ENCODE results near the gene MAP1B.

MAP1B gene

GRCh38 chr5:72101828-72102227, 5.4 kb upstream of the MAP1B start:
- no peak for DNase-seq

- DNase-seq = no peak
These were observed 501 bp upstream of the MAP1B start for GRCh38 chr5:72106817-72107130.

GRCh38 chr5:72107901-72108201, 576 bp downstream of the MAP1B start:
- no peak for DNase-seq

- DNase-seq = no peak
These were observed 1.2 kb downstream of the MAP1B start for GRCh38 chr5:72108202-72109061.

- DNase-seq = no peak
These were observed 1.8 kb downstream of the MAP1B start for GRCh38 chr5:72109062-72109411.

GRCh38 chr5:72109625-72110024, 2.4 kb downstream of the MAP1B start:
- DNase-seq = no peak

GRCh38 chr5:72110394-72111013, 3.2 kb downstream of the MAP1B start:
- DNase-seq = no peak

- DNase-seq = no peak
These were observed 5.1 kb downstream of the MAP1B start for GRCh38 chr5:72112389-72112788.

GRCh38 chr5:72114629-72115028, 7.4 kb downstream of the MAP1B start:
- no peak for DNase-seq

GRCh38 chr5:72115296-72115695, 8.0 kb downstream of the MAP1B start:
- no peak for DNase-seq

- DNase-seq = no peak
These were observed 10.0 kb downstream of the MAP1B start for GRCh38 chr5:72117307-72117706.

- peak; percentile 39 for DNase-seq
These were observed 13.9 kb downstream of the MAP1B start for GRCh38 chr5:72121052-72121779.

- DNase-seq = no peak
These were observed 14.6 kb downstream of the MAP1B start for GRCh38 chr5:72121780-72122445.

GRCh38 chr5:72122602-72123001, 15.3 kb downstream of the MAP1B start:
- DNase-seq = no peak

- no peak for DNase-seq
These were observed 16.6 kb downstream of the MAP1B start for GRCh38 chr5:72123764-72124376.

GRCh38 chr5:72125271-72125940, 18.1 kb downstream of the MAP1B start:
- no peak for DNase-seq

- DNase-seq = no peak
These were observed 18.8 kb downstream of the MAP1B start for GRCh38 chr5:72125941-72126620.

- no peak for DNase-seq
These were observed 19.5 kb downstream of the MAP1B start for GRCh38 chr5:72126796-72127195.

- DNase-seq = no peak
These were observed 22.4 kb downstream of the MAP1B start for GRCh38 chr5:72129725-72130124.

- DNase-seq = no peak
These were observed 23.1 kb downstream of the MAP1B start for GRCh38 chr5:72130351-72130761.

GRCh38 chr5:72133212-72133990, 26.1 kb downstream of the MAP1B start:
- DNase-seq = no peak

All from NCI-H1417 treated with DMSO at 0.1 percent for 48 hours (cell line).